SIG-M5 treated with dmso at 0.1 percent for 504 hours (cell line): ENCODE measurements around the gene CTSF.
"Not testable (repeated sequence)": the region's sequence is repeated elsewhere in the genome, so short reads cannot be mapped to it uniquely, and the experiment has no call there.

Source experiments
- DNase-seq: peaks from one replicate; lab custom pipeline; 2025; ENCODE audit not compliant: unreplicated experiment; lab: John Stamatoyannopoulos, UW

CTSF gene

GRCh38 chr11:66589996-66590675 is 21.7 kb upstream of the CTSF start:
- DNase-seq, result no peak

GRCh38 chr11:66589315-66589714 is 20.9 kb upstream of the CTSF start:
- not testable (repeated sequence) for DNase-seq

- no peak for DNase-seq
Measured at GRCh38 chr11:66586136-66586535, 17.7 kb upstream of the CTSF start.

GRCh38 chr11:66585447-66585846 is 17.0 kb upstream of the CTSF start:
- DNase-seq, result not testable (repeated sequence)

- DNase-seq, result not testable (repeated sequence)
Measured at GRCh38 chr11:66582565-66583147, 14.2 kb upstream of the CTSF start.

GRCh38 chr11:66581261-66581660 is 12.9 kb upstream of the CTSF start:
- DNase-seq, result no peak

GRCh38 chr11:66580803-66581202 is 12.4 kb upstream of the CTSF start:
- DNase-seq, result no peak

- no peak for DNase-seq
Measured at GRCh38 chr11:66579017-66579606, 10.7 kb upstream of the CTSF start.

GRCh38 chr11:66570850-66571180 is 2.4 kb upstream of the CTSF start:
- no peak for DNase-seq

- no peak for DNase-seq
Measured at GRCh38 chr11:66570079-66570849, 1.9 kb upstream of the CTSF start.

- no peak for DNase-seq
Measured at GRCh38 chr11:66569076-66569475, 670 bp upstream of the CTSF start.

- no peak for DNase-seq
Measured at GRCh38 chr11:66567787-66568123, 651 bp downstream of the CTSF start.

- DNase-seq, result no peak
Measured at GRCh38 chr11:66566221-66566620, 2.2 kb downstream of the CTSF start.

GRCh38 chr11:66564984-66565383 is 3.4 kb downstream of the CTSF start:
- DNase-seq, result no peak

GRCh38 chr11:66564538-66564937 is 3.9 kb downstream of the CTSF start:
- DNase-seq, result no peak

- no peak for DNase-seq
Measured at GRCh38 chr11:66563832-66564231, 4.6 kb downstream of the CTSF start.

- no peak for DNase-seq
Measured at GRCh38 chr11:66562907-66563583, 5.4 kb downstream of the CTSF start.

- no peak for DNase-seq
Measured at GRCh38 chr11:66562275-66562674, 6.1 kb downstream of the CTSF start.

- DNase-seq, result no peak
Measured at GRCh38 chr11:66561975-66562248, 6.5 kb downstream of the CTSF start.

GRCh38 chr11:66561178-66561974 is 7.0 kb downstream of the CTSF start:
- DNase-seq, result no peak
